Psoas muscle (tissue), 8 donors: Measurements from ENCODE around the gene ETV6. TPM values are rescaled to one million over a fixed set of nuclear protein-coding genes. Genes with fewer than 3 reads are reported as not detected.

Source experiments
- ATAC-seq, 4 donors: fragments of 200-7000 bp; cut with Tn5 transposase; one replicate each; pipeline ENCODE4 v1.9.1; 2020; ENCODE audit warnings: moderate library complexity in 3 of 4, mild to moderate bottlenecking in 2 of 4
- DNase-seq, 2 donors: peaks; one replicate each; pipeline ENCODE4 v3.0.0-alpha.2; 2020
- H3K27ac ChIP-seq: fragments of 200-600 bp; one replicate; pipeline ENCODE4 v1.8.0; 2022
- H3K27me3 ChIP-seq, 3 donors: fragments of 200-600 bp in 1 of 3; one replicate each; pipeline versions ENCODE4 v1.6.1 to v1.8.0; 2013 to 2022; ENCODE audit warnings: low read length in 2 of 3, mild to moderate bottlenecking in 2 of 3, moderate library complexity in 1 of 3; ENCODE audit not compliant: insufficient read depth in 3 of 3
- H3K36me3 ChIP-seq, 2 donors: fragments of 200-600 bp in 1 of 2; one replicate each; pipeline versions ENCODE4 v1.6.1 to v1.8.0; 2013 to 2022; ENCODE audit warnings: low read depth in 1 of 2, mild to moderate bottlenecking in 1 of 2, moderate library complexity in 1 of 2; ENCODE audit not compliant: insufficient read depth in 1 of 2
- H3K4me1 ChIP-seq: fragments of 200-600 bp; one replicate; pipeline ENCODE4 v1.8.0; 2022
- H3K4me3 ChIP-seq: fragments of 200-600 bp; one replicate; pipeline ENCODE4 v1.8.0; 2022; ENCODE audit warnings: mild to moderate bottlenecking
- H3K9me3 ChIP-seq: fragments of 200-600 bp; one replicate; pipeline ENCODE4 v1.8.0; 2022
- CTCF ChIP-seq: fragments of 200-600 bp; IDR thresholded peaks from one replicate; pipeline ENCODE4 v1.8.0; 2022; ENCODE audit warnings: antibody characterized with exemption
- WGBS, 3 donors: extraction: QIAGEN DNeasy Blood & Tissue Kit; methylation state at CpG; one replicate each; pipeline versions ENCODE4 v1.1.6 to v1.1.7; 2013; 5-methylcytosine and 5-hydroxymethylcytosine counted together
- intact Hi-C, 2 donors: fragments of 100-400 bp; cut with DNase I; formaldehyde crosslinking; loops; one replicate each; pipeline versions ENCODE4 v1.11.0 to v1.14.2; 2022
- polyA plus RNA-seq, 3 donors: library from polyadenylated mRNA; stranded (reverse); fragments of 200-250 nt; gene quantifications; one replicate each; pipeline ENCODE4 v1.2.3, GENCODE V29; 2013
- total RNA-seq, 4 donors: library from RNA; stranded (reverse); fragmentation: NEBNext Ultra II Directional in 2 of 4; extraction: Animal tissue kit (Norgen Biotek cat#: 25700) in 2 of 4; gene quantifications; one replicate each; pipeline versions ENCODE4 v1.2.1 to v1.2.4, GENCODE V29; 2021 to 2023
- donor health status: healthy with polysubstance abuse.
- donor health status: DM: no; HTN: no; CAD: no; lungs with moderate emphysema.
- donor health status: Bipolar disorder and iron deficiency.
- donor health status: healthy.
- donor health status: DM: yes; HTN: yes; CAD: no.
- donor health status: DM: no; HTN: no; CAD: no.
- donor health status: DM: no; HTN: no; CAD: no.
- donor health status: DM: yes; HTN: yes; CAD: no.

Gene ETV6
- total and polyA plus RNA-seq, 7 donors, result 2.8 to 22.9 (median 4.9) TPM

GRCh38 chr12:11849757-11850504 lies 200.5 kb downstream of the ETV6 start:
- H3K36me3 ChIP-seq, result peaks cover 0 to 21% of the 10 kb centered on the region in 2 donors
- intact Hi-C loops, result no loop called here
- no peak overlapping the region for H3K27ac ChIP-seq
- 90 to 92% (median 92%) methylated on average over 19 of the region's 19 CpGs for WGBS, 3 donors
- ATAC-seq (no peak), DNase-seq (no peak)
- H3K9me3 ChIP-seq, result no peaks in the 10 kb centered on the region
- H3K4me3 ChIP-seq, result no peak overlapping the region
- no peaks in the 10 kb centered on the region for H3K4me1 ChIP-seq
- no peaks in the 10 kb centered on the region for H3K27me3 ChIP-seq
- no peak for TF ChIP-seq CTCF

GRCh38 chr12:11853126-11853525 lies 203.7 kb downstream of the ETV6 start:
- H3K27ac ChIP-seq, result no peak overlapping the region
- no peak for TF ChIP-seq CTCF
- WGBS, 3 donors, result 66 to 72% (median 68%) methylated on average over 12 of the region's 12 CpGs

GRCh38 chr12:11854011-11854499 lies 204.6 kb downstream of the ETV6 start:
- no peak for DNase-seq
- Histone ChIP-seq H3K27me3 (no peaks in the 10 kb centered on the region), H3K4me1 (no peaks in the 10 kb centered on the region), H3K9me3 (no peaks in the 10 kb centered on the region), H3K27ac (no peak overlapping the region), H3K4me3 (no peak overlapping the region), H3K36me3 (peaks cover 0 to 32% of the 10 kb centered on the region in 2 donors)
- intact Hi-C loops, result no loop called here
- WGBS, 3 donors, result 91 to 97% (median 93%) methylated on average over 13 of the region's 13 CpGs
- TF ChIP-seq CTCF, result no peak
- no peak for ATAC-seq

More at GRCh38 chr12:11853126-11853525, 203.7 kb downstream of the ETV6 start:
- no peaks in the 10 kb centered on the region for H3K4me1 ChIP-seq
- H3K4me3 ChIP-seq, result no peak overlapping the region
- no peak for ATAC-seq
- peaks cover 0 to 32% of the 10 kb centered on the region in 2 donors for H3K36me3 ChIP-seq
- no peaks in the 10 kb centered on the region for H3K27me3 ChIP-seq
- no peaks in the 10 kb centered on the region for H3K9me3 ChIP-seq
- no peak for DNase-seq
- intact Hi-C loops, result no loop called here

GRCh38 chr12:11855983-11856374 lies 206.5 kb downstream of the ETV6 start:
- WGBS, 3 donors, result 75 to 77% (median 77%) methylated on average over 4 of the region's 4 CpGs
- peaks cover 0 to 32% of the 10 kb centered on the region in 2 donors for H3K36me3 ChIP-seq

More at GRCh38 chr12:11855983-11856374, 206.5 kb downstream of the ETV6 start:
- no peak for TF ChIP-seq CTCF
- H3K4me3 ChIP-seq, result no peak overlapping the region
- H3K27ac ChIP-seq, result no peak overlapping the region
- intact Hi-C loops, result no loop called here
- no peaks in the 10 kb centered on the region for H3K27me3 ChIP-seq
- peaks cover 8% of the 10 kb centered on the region for H3K4me1 ChIP-seq
- ATAC-seq (no peak), DNase-seq (no peak)
- H3K9me3 ChIP-seq, result no peaks in the 10 kb centered on the region
